Panc1 (cell line): Measurements from ENCODE around the gene CDC5L.

Source experiments
- POLR2AphosphoS5 ChIP-seq: IDR thresholded peaks from 2 replicates; pipeline ENCODE4 v1.6.1; 2012; ENCODE audit warnings: mild to moderate bottlenecking, low read depth, low read length, moderate library complexity
- SIN3A ChIP-seq: IDR thresholded peaks from 2 replicates; pipeline ENCODE4 v1.6.1; 2012; ENCODE audit warnings: low read depth, mild to moderate bottlenecking, low read length, moderate library complexity, borderline replicate concordance; ENCODE audit not compliant: insufficient read depth
- TCF7L2 ChIP-seq: IDR thresholded peaks from 2 replicates; pipeline ENCODE4 v1.6.1; 2011; ENCODE audit warnings: mild to moderate bottlenecking, low read depth, low read length, inconsistent platforms
- TF ChIP-seq, protein P1 (sequence below): fragments of 450-650 bp; IDR thresholded peaks from 2 replicates; pipeline ENCODE4 v1.5.1; 2017; ENCODE audit warnings: mild to moderate bottlenecking
- TF ChIP-seq, protein P2 (sequence below), 2 experiments: IDR thresholded peaks; 2 replicates each; pipeline ENCODE4 v1.6.1; 2011 to 2012; ENCODE audit warnings: low read depth in 2 of 2, control low read depth in 1 of 2, low read length in 1 of 2, mild to moderate bottlenecking in 1 of 2, moderate library complexity in 1 of 2; ENCODE audit not compliant: insufficient read depth in 1 of 2

DNA sequence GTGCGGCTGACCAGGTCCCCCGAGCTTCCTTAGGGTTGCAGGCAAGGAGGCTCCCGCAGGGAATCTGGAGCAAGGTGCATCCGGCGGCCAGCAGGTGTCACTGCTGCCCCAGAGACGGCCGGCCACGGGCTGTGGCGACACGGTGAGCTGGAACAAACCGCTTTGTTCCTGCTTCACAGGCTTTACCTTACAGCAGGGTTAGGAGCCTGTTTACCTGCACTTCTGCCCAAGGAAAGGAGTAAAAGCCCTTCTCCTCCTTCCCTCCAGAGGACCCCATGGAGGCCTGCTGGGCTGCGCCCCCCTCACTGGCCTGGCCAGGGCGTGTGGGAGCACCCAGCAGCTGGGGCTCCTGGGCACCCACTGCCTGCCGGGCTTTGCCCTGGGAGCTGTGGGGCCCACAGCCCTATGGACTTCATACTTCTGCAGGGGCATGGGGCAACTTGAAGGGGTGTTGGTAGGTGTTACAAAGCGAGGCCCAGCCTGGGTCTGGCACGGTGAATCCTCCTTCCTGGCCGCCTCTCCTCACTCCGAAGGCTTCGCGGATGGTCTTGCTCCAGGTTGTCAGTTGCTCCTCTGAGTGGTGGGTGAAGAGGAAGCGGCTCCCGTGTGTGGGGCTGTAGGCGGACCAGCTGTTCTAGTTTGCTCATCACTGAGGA, 88.4 kb downstream of the CDC5L start:
- TF ChIP-seq, protein P1, sequence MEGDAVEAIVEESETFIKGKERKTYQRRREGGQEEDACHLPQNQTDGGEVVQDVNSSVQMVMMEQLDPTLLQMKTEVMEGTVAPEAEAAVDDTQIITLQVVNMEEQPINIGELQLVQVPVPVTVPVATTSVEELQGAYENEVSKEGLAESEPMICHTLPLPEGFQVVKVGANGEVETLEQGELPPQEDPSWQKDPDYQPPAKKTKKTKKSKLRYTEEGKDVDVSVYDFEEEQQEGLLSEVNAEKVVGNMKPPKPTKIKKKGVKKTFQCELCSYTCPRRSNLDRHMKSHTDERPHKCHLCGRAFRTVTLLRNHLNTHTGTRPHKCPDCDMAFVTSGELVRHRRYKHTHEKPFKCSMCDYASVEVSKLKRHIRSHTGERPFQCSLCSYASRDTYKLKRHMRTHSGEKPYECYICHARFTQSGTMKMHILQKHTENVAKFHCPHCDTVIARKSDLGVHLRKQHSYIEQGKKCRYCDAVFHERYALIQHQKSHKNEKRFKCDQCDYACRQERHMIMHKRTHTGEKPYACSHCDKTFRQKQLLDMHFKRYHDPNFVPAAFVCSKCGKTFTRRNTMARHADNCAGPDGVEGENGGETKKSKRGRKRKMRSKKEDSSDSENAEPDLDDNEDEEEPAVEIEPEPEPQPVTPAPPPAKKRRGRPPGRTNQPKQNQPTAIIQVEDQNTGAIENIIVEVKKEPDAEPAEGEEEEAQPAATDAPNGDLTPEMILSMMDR = peak; percentile 96
- TF ChIP-seq, protein P2, sequence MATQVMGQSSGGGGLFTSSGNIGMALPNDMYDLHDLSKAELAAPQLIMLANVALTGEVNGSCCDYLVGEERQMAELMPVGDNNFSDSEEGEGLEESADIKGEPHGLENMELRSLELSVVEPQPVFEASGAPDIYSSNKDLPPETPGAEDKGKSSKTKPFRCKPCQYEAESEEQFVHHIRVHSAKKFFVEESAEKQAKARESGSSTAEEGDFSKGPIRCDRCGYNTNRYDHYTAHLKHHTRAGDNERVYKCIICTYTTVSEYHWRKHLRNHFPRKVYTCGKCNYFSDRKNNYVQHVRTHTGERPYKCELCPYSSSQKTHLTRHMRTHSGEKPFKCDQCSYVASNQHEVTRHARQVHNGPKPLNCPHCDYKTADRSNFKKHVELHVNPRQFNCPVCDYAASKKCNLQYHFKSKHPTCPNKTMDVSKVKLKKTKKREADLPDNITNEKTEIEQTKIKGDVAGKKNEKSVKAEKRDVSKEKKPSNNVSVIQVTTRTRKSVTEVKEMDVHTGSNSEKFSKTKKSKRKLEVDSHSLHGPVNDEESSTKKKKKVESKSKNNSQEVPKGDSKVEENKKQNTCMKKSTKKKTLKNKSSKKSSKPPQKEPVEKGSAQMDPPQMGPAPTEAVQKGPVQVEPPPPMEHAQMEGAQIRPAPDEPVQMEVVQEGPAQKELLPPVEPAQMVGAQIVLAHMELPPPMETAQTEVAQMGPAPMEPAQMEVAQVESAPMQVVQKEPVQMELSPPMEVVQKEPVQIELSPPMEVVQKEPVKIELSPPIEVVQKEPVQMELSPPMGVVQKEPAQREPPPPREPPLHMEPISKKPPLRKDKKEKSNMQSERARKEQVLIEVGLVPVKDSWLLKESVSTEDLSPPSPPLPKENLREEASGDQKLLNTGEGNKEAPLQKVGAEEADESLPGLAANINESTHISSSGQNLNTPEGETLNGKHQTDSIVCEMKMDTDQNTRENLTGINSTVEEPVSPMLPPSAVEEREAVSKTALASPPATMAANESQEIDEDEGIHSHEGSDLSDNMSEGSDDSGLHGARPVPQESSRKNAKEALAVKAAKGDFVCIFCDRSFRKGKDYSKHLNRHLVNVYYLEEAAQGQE (IDR thresholded peaks at IDR 0.05; ENCODE audit: insufficient read depth in 1 of 2, low read depth in 2 of 2, low read length in 1 of 2) = 0 out of 4 replicates have a peak, but pooled peaks of 1 of the 2 experiments have one; percentile 9
- TF ChIP-seq POLR2AphosphoS5 (no peak), SIN3A (no peak), TCF7L2 (no peak)
